ENCODE data around the gene PANK1.

Gene PANK1

DNA sequence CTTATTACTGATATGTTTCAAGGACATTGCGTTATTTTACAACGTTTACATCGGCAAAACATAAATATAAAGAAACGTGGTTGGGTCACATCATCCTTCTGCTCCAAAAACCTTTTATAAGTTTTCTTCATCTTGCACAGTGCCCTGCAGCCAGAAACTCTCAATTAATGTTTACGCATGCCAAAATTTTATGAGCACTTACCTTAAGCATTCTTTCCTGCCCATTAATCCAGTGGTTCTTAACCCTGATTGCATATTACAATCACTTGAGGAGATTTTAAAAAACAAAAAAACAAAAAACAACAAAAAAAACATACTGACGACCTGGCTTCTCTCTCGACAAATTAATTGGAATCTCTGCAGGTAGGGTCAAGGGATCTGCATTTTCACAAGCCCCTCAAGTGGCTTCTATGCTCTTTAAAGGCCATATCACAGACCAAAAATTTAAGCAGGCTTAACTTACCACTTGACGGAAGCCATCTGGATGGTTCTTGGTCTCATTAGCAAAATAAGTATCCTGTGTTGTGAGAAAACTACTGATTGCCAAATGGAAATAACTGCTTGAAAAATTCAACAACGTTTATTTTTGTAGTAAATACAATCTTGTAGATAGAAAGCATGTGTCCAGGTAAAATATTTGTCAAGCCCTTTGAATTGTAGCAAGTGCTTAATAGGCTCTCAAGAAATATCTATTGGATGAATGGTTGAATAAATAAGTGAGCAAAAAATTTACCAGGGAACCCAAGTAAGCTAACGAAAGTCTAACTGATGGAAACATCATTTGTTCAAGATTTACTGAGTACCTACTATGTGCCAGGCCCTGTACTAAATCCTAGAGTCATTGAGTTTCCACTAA, 78.7 kb downstream of the PANK1 start:
- Histone ChIP-seq H3K9ac (no peak overlapping the region), H3K4me2 (no peak overlapping the region), H3K27me3 (ENCODE audit: insufficient read depth, low read depth) (no peaks in the 10 kb centered on the region), H4K20me1 (ENCODE audit: insufficient read depth) (no peaks in the 10 kb centered on the region), H3K27ac (no peak overlapping the region), H3K4me1 (ENCODE audit: low read depth, poor library complexity, severe bottlenecking) (no peaks in the 10 kb centered on the region), H3K79me2 (ENCODE audit: insufficient read depth, low read depth) (no peaks in the 10 kb centered on the region), H3K36me3 (ENCODE audit: insufficient read depth) (no peaks in the 10 kb centered on the region), H3K4me3 (IDR thresholded peaks at IDR 0.05; ENCODE audit: insufficient read depth, low read depth, low read length) (no peak overlapping the region), H2AFZ (ENCODE audit: low read depth) (no peak overlapping the region)
- TF ChIP-seq CTCF (conservative IDR thresholded peaks at IDR 0.05; ENCODE audit: low read depth, low read length): no peak

DNA sequence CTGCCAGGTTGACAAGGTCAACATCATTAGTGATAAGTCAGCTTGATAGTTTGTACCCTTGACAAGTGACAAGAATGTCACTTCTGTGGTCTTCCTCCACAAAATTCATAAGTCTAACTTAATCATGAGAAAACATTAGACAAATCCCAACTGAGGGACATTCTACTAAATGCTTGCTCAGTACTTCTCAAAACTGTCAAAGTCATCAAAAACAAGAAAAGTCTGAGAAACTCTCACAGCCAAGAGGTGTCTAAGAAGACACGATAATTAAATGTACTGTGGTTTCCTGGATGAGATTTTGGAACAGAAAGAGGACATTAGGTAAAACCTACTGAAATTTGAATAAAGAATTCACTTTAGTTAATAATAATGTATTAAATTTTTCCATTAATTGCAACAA, 79.9 kb downstream of the PANK1 start:
- no peak for TF ChIP-seq CTCF (conservative IDR thresholded peaks at IDR 0.05; ENCODE audit: low read depth, low read length)
- Histone ChIP-seq H3K9ac (no peak overlapping the region), H3K4me3 (IDR thresholded peaks at IDR 0.05; ENCODE audit: insufficient read depth, low read depth, low read length) (no peak overlapping the region), H3K27me3 (ENCODE audit: insufficient read depth, low read depth) (no peaks in the 10 kb centered on the region), H3K36me3 (ENCODE audit: insufficient read depth) (no peaks in the 10 kb centered on the region), H2AFZ (ENCODE audit: low read depth) (no peak overlapping the region), H3K4me1 (ENCODE audit: low read depth, poor library complexity, severe bottlenecking) (no peaks in the 10 kb centered on the region), H3K79me2 (ENCODE audit: insufficient read depth, low read depth) (no peaks in the 10 kb centered on the region), H3K27ac (no peak overlapping the region), H4K20me1 (ENCODE audit: insufficient read depth) (no peaks in the 10 kb centered on the region), H3K4me2 (no peak overlapping the region)

GRCh38 chr10:89563861-89564478, 81.1 kb downstream of the PANK1 start:
- H4K20me1 ChIP-seq (ENCODE audit: insufficient read depth): no peaks in the 10 kb centered on the region
- H3K36me3 ChIP-seq (ENCODE audit: insufficient read depth): no peaks in the 10 kb centered on the region

DNA sequence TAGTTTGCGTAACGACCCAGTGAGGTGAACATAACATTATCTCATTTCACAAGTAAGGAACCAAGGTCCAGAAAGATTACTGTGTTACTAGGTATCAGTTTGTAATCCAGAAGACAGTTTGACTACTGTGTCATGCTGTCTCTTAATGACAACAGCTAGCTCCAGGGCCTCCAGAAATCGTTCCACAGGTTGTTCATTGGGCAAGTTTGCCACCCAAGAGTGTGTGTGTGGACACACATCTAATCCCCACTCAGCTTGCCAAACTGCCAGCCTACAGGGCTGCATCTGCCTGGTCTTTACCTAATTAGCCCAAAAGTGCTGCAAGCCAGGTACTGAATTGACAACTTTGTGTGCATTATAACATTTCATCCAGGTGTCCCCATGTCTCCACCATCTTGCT, 81.7 kb downstream of the PANK1 start:
- H3K4me1 ChIP-seq (ENCODE audit: low read depth, poor library complexity, severe bottlenecking): no peaks in the 10 kb centered on the region
- no peaks in the 10 kb centered on the region for H3K27me3 ChIP-seq (ENCODE audit: insufficient read depth, low read depth)
- no peaks in the 10 kb centered on the region for H3K79me2 ChIP-seq (ENCODE audit: insufficient read depth, low read depth)
- no peak overlapping the region for H3K9ac ChIP-seq
- H2AFZ ChIP-seq (ENCODE audit: low read depth): no peak overlapping the region
- no peak for TF ChIP-seq CTCF (conservative IDR thresholded peaks at IDR 0.05; ENCODE audit: low read depth, low read length)
- H3K36me3 ChIP-seq (ENCODE audit: insufficient read depth): no peaks in the 10 kb centered on the region
- H3K27ac ChIP-seq: no peak overlapping the region
- no peak overlapping the region for H3K4me3 ChIP-seq (IDR thresholded peaks at IDR 0.05; ENCODE audit: insufficient read depth, low read depth, low read length)
- no peak overlapping the region for H3K4me2 ChIP-seq
- no peaks in the 10 kb centered on the region for H4K20me1 ChIP-seq (ENCODE audit: insufficient read depth)

More at GRCh38 chr10:89563861-89564478, 81.1 kb downstream of the PANK1 start:
- Histone ChIP-seq H3K9ac (no peak overlapping the region), H3K27ac (no peak overlapping the region), H3K4me2 (no peak overlapping the region), H3K4me3 (IDR thresholded peaks at IDR 0.05; ENCODE audit: insufficient read depth, low read depth, low read length) (no peak overlapping the region), H3K27me3 (ENCODE audit: insufficient read depth, low read depth) (no peaks in the 10 kb centered on the region), H3K79me2 (ENCODE audit: insufficient read depth, low read depth) (no peaks in the 10 kb centered on the region), H3K4me1 (ENCODE audit: low read depth, poor library complexity, severe bottlenecking) (no peaks in the 10 kb centered on the region), H2AFZ (ENCODE audit: low read depth) (no peak overlapping the region)
- TF ChIP-seq CTCF (conservative IDR thresholded peaks at IDR 0.05; ENCODE audit: low read depth, low read length): peak; percentile 75; the same call in 1 of the 2 replicates

Data from KMS-11 (cell line).